Measurements from ENCODE around the gene PDCD2L. TPM values are rescaled to one million over a fixed set of nuclear protein-coding genes. Genes with fewer than 3 reads are reported as not detected.
"Not testable (repeated sequence)": the region's sequence is repeated elsewhere in the genome, so short reads cannot be mapped to it uniquely, and the experiment has no call there.

PDCD2L gene
- total RNA-seq, 4 donors from 2014 or later = 6.5 to 16.4 (median 12.6) TPM

GRCh38 chr19:34381399-34382251 is 22.6 kb upstream of the PDCD2L start:
- no peak for DNase-seq (ENCODE audit: low spot score in 2 of 2)
- no peak for TF ChIP-seq POLR2A (IDR thresholded peaks at IDR 0.05)
- TF ChIP-seq CTCF (IDR thresholded peaks at IDR 0.05) = no peak
- 88 to 94% methylated on average over 14 of the region's 14 CpGs for WGBS, 2 donors
- intact Hi-C loops (cut with DNase I; ENCODE audit: low total_unique reads) = no loop called here
- no peak overlapping the region for H3K4me3 ChIP-seq (ENCODE audit: low read depth, poor library complexity, severe bottlenecking)

GRCh38 chr19:34382471-34382870 is 21.7 kb upstream of the PDCD2L start:
- no peak for DNase-seq (ENCODE audit: low spot score in 2 of 2)
- WGBS, 2 donors = 95 to 96% methylated on average over 4 of the region's 4 CpGs
- no peak overlapping the region for H3K4me3 ChIP-seq (ENCODE audit: low read depth, poor library complexity, severe bottlenecking)
- no peak for TF ChIP-seq POLR2A (IDR thresholded peaks at IDR 0.05)
- no peak for TF ChIP-seq CTCF (IDR thresholded peaks at IDR 0.05)
- intact Hi-C loops (cut with DNase I; ENCODE audit: low total_unique reads) = no loop called here

- no peak for DNase-seq (ENCODE audit: low spot score in 2 of 2)
- intact Hi-C loops (cut with DNase I; ENCODE audit: low total_unique reads) = no loop called here
- TF ChIP-seq POLR2A (IDR thresholded peaks at IDR 0.05) (no peak), CTCF (IDR thresholded peaks at IDR 0.05) (no peak)
- 88 to 99% methylated on average over 5 of the region's 5 CpGs for WGBS, 2 donors
- H3K4me3 ChIP-seq (ENCODE audit: low read depth, poor library complexity, severe bottlenecking) = no peak overlapping the region
Measured at GRCh38 chr19:34383599-34383998, 20.6 kb upstream of the PDCD2L start.

GRCh38 chr19:34386645-34387445 is 17.4 kb upstream of the PDCD2L start:
- WGBS, 2 donors = 86 to 88% methylated on average over 9 of the region's 9 CpGs

GRCh38 chr19:34387446-34387810 is 16.8 kb upstream of the PDCD2L start:
- DNase-seq (ENCODE audit: low spot score in 2 of 2) = no peak
- H3K4me3 ChIP-seq (ENCODE audit: low read depth, poor library complexity, severe bottlenecking) = no peak overlapping the region
- intact Hi-C loops (cut with DNase I; ENCODE audit: low total_unique reads) = no loop called here
- no peak for TF ChIP-seq CTCF (IDR thresholded peaks at IDR 0.05)
- WGBS, 2 donors = 71 to 86% methylated on average over 1 of the region's 1 CpG

More at GRCh38 chr19:34386645-34387445, 17.4 kb upstream of the PDCD2L start:
- DNase-seq (ENCODE audit: low spot score in 2 of 2) = no peak
- TF ChIP-seq POLR2A (IDR thresholded peaks at IDR 0.05) (no peak), CTCF (IDR thresholded peaks at IDR 0.05) (no peak)
- H3K4me3 ChIP-seq (ENCODE audit: low read depth, poor library complexity, severe bottlenecking) = no peak overlapping the region
- intact Hi-C loops (cut with DNase I; ENCODE audit: low total_unique reads) = no loop called here

GRCh38 chr19:34388745-34389144 is 15.5 kb upstream of the PDCD2L start:
- intact Hi-C loops (cut with DNase I; ENCODE audit: low total_unique reads); DNase-seq (ENCODE audit: low spot score in 2 of 2): not testable (repeated sequence)
- WGBS, 2 donors = 95 to 98% methylated on average over 2 of the region's 2 CpGs

More at GRCh38 chr19:34388745-34389144, 15.5 kb upstream of the PDCD2L start:
- not testable (repeated sequence) for H3K4me3 ChIP-seq (ENCODE audit: low read depth, poor library complexity, severe bottlenecking)
